ENCODE results near the gene MAP3K13. TPM values are rescaled to one million over a fixed set of nuclear protein-coding genes. Genes with fewer than 3 reads are reported as not detected.

The MAP3K13 gene
- total RNA-seq, 3 donors from 2014 or later: 9.1 to 34.7 (median 23.9) TPM

DNA sequence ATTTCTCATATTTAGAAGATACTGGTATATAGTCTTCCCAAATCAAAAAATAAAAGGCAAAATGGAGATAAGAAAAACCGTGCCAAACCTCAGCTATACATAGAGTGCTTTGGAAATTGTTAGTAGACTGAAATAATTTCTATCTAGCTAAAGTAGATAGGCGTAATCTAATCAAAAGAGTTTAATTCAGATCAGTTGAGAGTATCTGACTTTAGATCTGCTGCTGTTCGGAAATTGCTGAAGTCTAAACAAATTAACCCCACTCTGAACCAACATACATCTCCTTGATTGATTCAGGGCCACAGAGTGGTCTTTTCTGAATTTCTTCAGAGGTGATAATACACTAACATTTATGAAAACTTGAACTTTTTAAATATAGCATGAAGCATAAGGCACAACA, 40.1 kb downstream of the MAP3K13 start:
- no peak for TF ChIP-seq POLR2A (IDR thresholded peaks at IDR 0.05)
- no peak for TF ChIP-seq POLR2AphosphoS5 (IDR thresholded peaks at IDR 0.05)
- TF ChIP-seq, protein P1, sequence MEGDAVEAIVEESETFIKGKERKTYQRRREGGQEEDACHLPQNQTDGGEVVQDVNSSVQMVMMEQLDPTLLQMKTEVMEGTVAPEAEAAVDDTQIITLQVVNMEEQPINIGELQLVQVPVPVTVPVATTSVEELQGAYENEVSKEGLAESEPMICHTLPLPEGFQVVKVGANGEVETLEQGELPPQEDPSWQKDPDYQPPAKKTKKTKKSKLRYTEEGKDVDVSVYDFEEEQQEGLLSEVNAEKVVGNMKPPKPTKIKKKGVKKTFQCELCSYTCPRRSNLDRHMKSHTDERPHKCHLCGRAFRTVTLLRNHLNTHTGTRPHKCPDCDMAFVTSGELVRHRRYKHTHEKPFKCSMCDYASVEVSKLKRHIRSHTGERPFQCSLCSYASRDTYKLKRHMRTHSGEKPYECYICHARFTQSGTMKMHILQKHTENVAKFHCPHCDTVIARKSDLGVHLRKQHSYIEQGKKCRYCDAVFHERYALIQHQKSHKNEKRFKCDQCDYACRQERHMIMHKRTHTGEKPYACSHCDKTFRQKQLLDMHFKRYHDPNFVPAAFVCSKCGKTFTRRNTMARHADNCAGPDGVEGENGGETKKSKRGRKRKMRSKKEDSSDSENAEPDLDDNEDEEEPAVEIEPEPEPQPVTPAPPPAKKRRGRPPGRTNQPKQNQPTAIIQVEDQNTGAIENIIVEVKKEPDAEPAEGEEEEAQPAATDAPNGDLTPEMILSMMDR (IDR thresholded peaks at IDR 0.05): no peak
- Histone ChIP-seq H3K4me3 (no peak overlapping the region), H3K27me3 (no peaks in the 10 kb centered on the region), H3K36me3 (no peaks in the 10 kb centered on the region), H3K9me3 (no peaks in the 10 kb centered on the region), H3K4me1 (no peaks in the 10 kb centered on the region), H3K27ac (no peak overlapping the region)
- no peak for DNase-seq (ENCODE audit: low spot score in 2 of 2)
- intact Hi-C loops (cut with DNase I; ENCODE audit: low total_unique reads): no loop called here

DNA sequence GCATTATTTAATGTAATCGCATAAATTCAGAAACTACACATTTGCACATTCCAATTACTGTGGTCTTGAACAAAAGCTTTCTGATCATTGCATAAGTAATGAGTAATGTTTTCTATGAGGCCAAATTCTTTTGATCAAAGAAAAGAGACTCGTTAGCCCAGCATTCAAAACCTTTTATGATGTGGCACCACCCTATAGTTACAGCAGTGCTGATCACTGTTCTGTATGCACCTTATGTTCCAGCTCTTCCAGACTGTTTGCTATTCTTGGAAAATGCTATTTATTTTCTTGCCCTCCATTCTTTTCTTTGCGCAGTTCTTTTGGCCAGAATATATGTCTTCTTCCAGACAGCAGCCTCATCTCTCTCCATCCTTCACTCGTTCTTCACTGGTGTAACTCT, 42.3 kb downstream of the MAP3K13 start:
- no peak overlapping the region for H3K4me3 ChIP-seq
- no peak for DNase-seq (ENCODE audit: low spot score in 2 of 2)
- no peak overlapping the region for H3K27ac ChIP-seq
- no peaks in the 10 kb centered on the region for H3K36me3 ChIP-seq
- no peaks in the 10 kb centered on the region for H3K27me3 ChIP-seq
- intact Hi-C loops (cut with DNase I; ENCODE audit: low total_unique reads): no loop called here
- H3K9me3 ChIP-seq: no peaks in the 10 kb centered on the region
- TF ChIP-seq POLR2A (IDR thresholded peaks at IDR 0.05): no peak
- TF ChIP-seq, protein P1 (IDR thresholded peaks at IDR 0.05): no peak
- no peaks in the 10 kb centered on the region for H3K4me1 ChIP-seq

DNA sequence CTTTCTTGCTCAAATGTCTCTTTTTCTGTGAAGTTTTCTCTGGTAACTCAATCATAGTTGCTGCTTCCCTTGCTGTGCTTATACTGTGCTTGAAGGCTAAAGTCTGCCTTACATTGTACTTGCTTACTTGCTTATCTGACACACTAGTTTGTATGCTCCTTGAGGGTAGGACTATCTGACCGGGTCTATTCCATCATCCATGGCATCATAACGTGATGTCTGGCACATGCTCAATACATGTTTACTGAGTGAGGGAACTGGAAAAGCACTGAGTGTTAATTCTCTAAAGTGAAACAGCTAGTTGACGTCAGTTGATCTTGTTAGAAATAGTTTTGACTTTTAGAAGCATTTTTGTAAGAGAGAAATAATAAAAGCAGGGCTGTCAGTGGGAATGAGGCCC, 42.7 kb downstream of the MAP3K13 start:
- intact Hi-C loops (cut with DNase I; ENCODE audit: low total_unique reads): no loop called here
- H3K27me3 ChIP-seq: no peaks in the 10 kb centered on the region
- H3K36me3 ChIP-seq: no peaks in the 10 kb centered on the region

DNA sequence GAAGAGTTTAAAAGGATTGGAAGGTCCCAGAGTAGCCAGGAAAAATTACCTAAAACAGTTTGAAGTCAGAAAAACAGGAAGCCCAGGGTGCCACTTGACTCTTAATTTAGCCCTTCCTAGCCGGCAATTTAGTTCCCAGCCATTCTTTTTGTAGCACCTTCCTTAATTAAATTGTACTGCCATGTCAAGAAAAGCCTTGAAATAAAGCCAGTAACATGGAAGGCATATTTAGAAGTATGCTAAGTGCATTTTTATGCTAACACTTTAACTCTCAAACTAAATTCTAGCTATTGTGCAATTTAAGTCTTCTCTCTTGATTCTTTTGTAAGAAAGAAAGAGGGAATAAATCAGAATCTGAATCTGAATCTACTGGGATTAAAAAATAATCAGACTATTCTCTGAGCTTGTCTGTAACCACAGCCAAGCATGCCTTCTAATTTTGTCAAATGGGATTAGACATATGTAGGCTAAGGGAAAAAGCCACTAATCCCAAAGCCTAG, 43.2 kb downstream of the MAP3K13 start:
- intact Hi-C loops (cut with DNase I; ENCODE audit: low total_unique reads): no loop called here
- H3K27me3 ChIP-seq: no peaks in the 10 kb centered on the region
- H3K36me3 ChIP-seq: no peaks in the 10 kb centered on the region
- TF ChIP-seq POLR2AphosphoS5 (IDR thresholded peaks at IDR 0.05) (no peak), POLR2A (IDR thresholded peaks at IDR 0.05) (no peak)
- TF ChIP-seq, protein P1 (IDR thresholded peaks at IDR 0.05): no peak
- H3K9me3 ChIP-seq: no peaks in the 10 kb centered on the region
- H3K4me3 ChIP-seq: no peak overlapping the region
- H3K27ac ChIP-seq: no peak overlapping the region
- no peaks in the 10 kb centered on the region for H3K4me1 ChIP-seq
- DNase-seq (ENCODE audit: low spot score in 2 of 2): no peak

More for the DNA sequence above, 42.7 kb downstream of the MAP3K13 start:
- Histone ChIP-seq H3K4me1 (no peaks in the 10 kb centered on the region), H3K9me3 (no peaks in the 10 kb centered on the region), H3K4me3 (no peak overlapping the region), H3K27ac (no peak overlapping the region)
- TF ChIP-seq, protein P1 (IDR thresholded peaks at IDR 0.05): no peak
- no peak for TF ChIP-seq POLR2AphosphoS5 (IDR thresholded peaks at IDR 0.05)
- TF ChIP-seq POLR2A (IDR thresholded peaks at IDR 0.05): no peak
- no peak for DNase-seq (ENCODE audit: low spot score in 2 of 2)

DNA sequence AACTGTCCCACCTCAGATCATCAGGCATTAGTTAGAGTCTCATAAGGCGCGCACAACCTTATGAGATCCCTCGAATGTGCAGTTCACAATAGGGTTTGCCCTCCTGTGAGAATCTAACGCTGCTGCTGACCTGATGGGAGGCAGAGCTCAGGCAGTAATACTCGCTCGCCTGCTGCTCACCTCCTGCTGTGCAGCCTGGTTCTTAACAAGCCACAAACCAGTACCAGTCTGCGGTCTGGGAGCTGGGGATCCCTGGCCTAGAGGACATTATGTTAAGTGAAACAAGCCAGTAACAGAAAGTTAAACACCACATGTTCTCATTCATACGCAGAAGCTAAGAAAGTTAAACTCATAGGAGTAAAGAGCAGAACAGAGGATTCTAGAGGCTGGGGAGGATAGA, 47.0 kb downstream of the MAP3K13 start:
- H3K27me3 ChIP-seq: no peaks in the 10 kb centered on the region
- no peak overlapping the region for H3K4me3 ChIP-seq
- no peaks in the 10 kb centered on the region for H3K9me3 ChIP-seq
- no peaks in the 10 kb centered on the region for H3K4me1 ChIP-seq
- intact Hi-C loops (cut with DNase I; ENCODE audit: low total_unique reads): no loop called here
- no peak for TF ChIP-seq POLR2AphosphoS5 (IDR thresholded peaks at IDR 0.05)
- TF ChIP-seq POLR2A (IDR thresholded peaks at IDR 0.05): no peak
- H3K36me3 ChIP-seq: no peaks in the 10 kb centered on the region
- DNase-seq (ENCODE audit: low spot score in 2 of 2): no peak
- no peak overlapping the region for H3K27ac ChIP-seq

DNA sequence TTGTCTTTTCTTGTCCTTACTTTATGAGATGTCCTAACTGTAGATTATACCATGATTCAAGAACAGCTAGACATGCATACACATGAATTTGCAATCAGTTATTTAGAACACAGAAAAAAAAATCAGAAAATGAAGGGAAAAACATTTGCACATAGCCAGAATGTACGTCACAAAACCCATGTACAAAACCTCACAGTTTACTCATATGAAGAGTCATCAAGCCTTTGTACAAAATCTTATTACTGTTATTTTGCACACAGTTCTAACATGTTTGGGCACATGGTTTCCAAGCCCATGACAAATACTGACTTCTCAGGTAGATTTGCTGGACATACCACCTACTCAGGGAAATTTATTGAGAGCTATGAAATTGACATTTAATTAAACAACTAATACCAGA, 48.2 kb downstream of the MAP3K13 start:
- TF ChIP-seq, protein P1 (IDR thresholded peaks at IDR 0.05): no peak
- no peak for TF ChIP-seq POLR2A (IDR thresholded peaks at IDR 0.05)
- no peak for TF ChIP-seq POLR2AphosphoS5 (IDR thresholded peaks at IDR 0.05)
- no peaks in the 10 kb centered on the region for H3K4me1 ChIP-seq
- H3K27ac ChIP-seq: no peak overlapping the region
- H3K4me3 ChIP-seq: no peak overlapping the region
- no peaks in the 10 kb centered on the region for H3K9me3 ChIP-seq
- intact Hi-C loops (cut with DNase I; ENCODE audit: low total_unique reads): no loop called here
- H3K27me3 ChIP-seq: no peaks in the 10 kb centered on the region
- no peak for DNase-seq (ENCODE audit: low spot score in 2 of 2)
- H3K36me3 ChIP-seq: no peaks in the 10 kb centered on the region
